Gastroesophageal sphincter (tissue), 4 donors: ENCODE results near the gene CADPS2. TPM values are rescaled to one million over a fixed set of nuclear protein-coding genes. Genes with fewer than 3 reads are reported as not detected.

Experiments used
- ATAC-seq: fragments of 150-250 bp; one replicate; pipeline ENCODE4 v1.9.1; 2016; ENCODE audit warnings: mild to moderate bottlenecking, moderate library complexity
- H3K27ac ChIP-seq, 4 donors: fragments of 200-600 bp; sonication (generic) in 3 of 4; 1 replicate in 3 of 4; 2 replicates in 1 of 4; pipeline ENCODE4 v1.5.1; 2016 to 2019
- H3K27me3 ChIP-seq: fragments of 200-600 bp; sonication (generic); one replicate; pipeline ENCODE4 v1.5.1; 2019
- H3K36me3 ChIP-seq, 2 donors: fragments of 200-600 bp; sonication (generic); one replicate each; pipeline ENCODE4 v1.5.1; 2019; ENCODE audit warnings: control low read depth in 1 of 2
- H3K4me1 ChIP-seq, 3 donors: fragments of 200-600 bp; sonication (generic); 1 replicate in 2 of 3; 2 replicates in 1 of 3; pipeline ENCODE4 v1.5.1; 2016 to 2019; ENCODE audit warnings: control low read depth in 2 of 3
- H3K4me3 ChIP-seq, 2 donors: fragments of 200-600 bp; sonication (generic); one replicate each; pipeline ENCODE4 v1.5.1; 2019; ENCODE audit warnings: mild to moderate bottlenecking in 1 of 2, moderate library complexity in 1 of 2
- H3K9me3 ChIP-seq, 3 donors: fragments of 200-600 bp; sonication (generic); one replicate each; pipeline ENCODE4 v1.5.1; 2017 to 2019; ENCODE audit warnings: control low read depth in 2 of 3
- EP300 ChIP-seq: sonication (generic); formaldehyde crosslinking; IDR thresholded peaks from one replicate; pipeline ENCODE4 v1.6.1; 2017; ENCODE audit warnings: antibody characterized with exemption, mild to moderate bottlenecking
- POLR2A ChIP-seq, 2 donors: fragments of 450-650 bp; IDR thresholded peaks; one replicate each; pipeline ENCODE4 v1.6.1; 2017; ENCODE audit warnings: antibody characterized with exemption in 2 of 2, mild to moderate bottlenecking in 2 of 2, moderate library complexity in 1 of 2
- POLR2AphosphoS5 ChIP-seq: sonication (generic); formaldehyde crosslinking; IDR thresholded peaks from one replicate; pipeline ENCODE4 v1.6.1; 2017; ENCODE audit warnings: antibody characterized with exemption
- WGBS, 2 donors: methylation state at CpG; one replicate each; pipeline ENCODE4 v1.1.5; 2018; ENCODE audit warnings: low coverage in 1 of 2; 5-methylcytosine and 5-hydroxymethylcytosine counted together
- total RNA-seq, 4 donors: library from RNA; depleted of rRNA; stranded (reverse); fragments of >200 nt; gene quantifications; one replicate each; pipeline ENCODE4 v1.1.0, GENCODE V29; 2016
- TF ChIP-seq, protein P1 (sequence below), 4 experiments: fragments of 200-600 bp in 2 of 4; fragments of 450-650 bp in 2 of 4; sonication (generic) in 1 of 4; IDR thresholded peaks; one replicate each; pipeline ENCODE4 v1.5.1; 2017 to 2019; ENCODE audit warnings: antibody characterized with exemption in 4 of 4, mild to moderate bottlenecking in 2 of 4, moderate library complexity in 2 of 4

CADPS2 gene
- total RNA-seq, 4 donors from 2014 or later = 20.3 to 205 (median 138) TPM

DNA sequence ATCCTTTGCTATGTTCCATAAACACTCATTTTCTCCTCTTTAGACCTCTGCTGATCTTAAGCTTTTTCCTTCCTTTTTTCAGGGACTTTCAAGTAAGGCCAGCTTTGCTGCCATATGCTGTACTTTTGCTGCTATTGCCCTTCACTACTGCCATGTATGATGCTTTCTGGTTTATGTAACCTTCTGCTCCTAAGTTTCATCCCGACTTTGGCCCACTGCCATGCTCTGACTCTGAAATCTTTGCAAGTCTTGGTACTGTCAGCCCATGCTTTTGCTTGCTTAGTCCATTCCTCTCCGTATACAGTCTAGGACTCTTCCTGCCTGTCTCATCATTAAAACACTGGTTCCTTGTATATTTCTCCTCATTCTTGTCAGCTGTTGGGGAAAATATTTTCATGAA lies 339.8 kb downstream of the CADPS2 start:
- no peak for ATAC-seq
- no peaks in the 10 kb centered on the region for H3K9me3 ChIP-seq
- no peaks in the 10 kb centered on the region for H3K27me3 ChIP-seq
- peaks cover 0 to 20% (median 0%) of the 10 kb centered on the region in 3 donors for H3K4me1 ChIP-seq
- no peak for TF ChIP-seq EP300
- TF ChIP-seq, protein P1, sequence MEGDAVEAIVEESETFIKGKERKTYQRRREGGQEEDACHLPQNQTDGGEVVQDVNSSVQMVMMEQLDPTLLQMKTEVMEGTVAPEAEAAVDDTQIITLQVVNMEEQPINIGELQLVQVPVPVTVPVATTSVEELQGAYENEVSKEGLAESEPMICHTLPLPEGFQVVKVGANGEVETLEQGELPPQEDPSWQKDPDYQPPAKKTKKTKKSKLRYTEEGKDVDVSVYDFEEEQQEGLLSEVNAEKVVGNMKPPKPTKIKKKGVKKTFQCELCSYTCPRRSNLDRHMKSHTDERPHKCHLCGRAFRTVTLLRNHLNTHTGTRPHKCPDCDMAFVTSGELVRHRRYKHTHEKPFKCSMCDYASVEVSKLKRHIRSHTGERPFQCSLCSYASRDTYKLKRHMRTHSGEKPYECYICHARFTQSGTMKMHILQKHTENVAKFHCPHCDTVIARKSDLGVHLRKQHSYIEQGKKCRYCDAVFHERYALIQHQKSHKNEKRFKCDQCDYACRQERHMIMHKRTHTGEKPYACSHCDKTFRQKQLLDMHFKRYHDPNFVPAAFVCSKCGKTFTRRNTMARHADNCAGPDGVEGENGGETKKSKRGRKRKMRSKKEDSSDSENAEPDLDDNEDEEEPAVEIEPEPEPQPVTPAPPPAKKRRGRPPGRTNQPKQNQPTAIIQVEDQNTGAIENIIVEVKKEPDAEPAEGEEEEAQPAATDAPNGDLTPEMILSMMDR (IDR thresholded peaks at IDR 0.05) = no peak
- TF ChIP-seq POLR2AphosphoS5 = no peak
- TF ChIP-seq POLR2A (IDR thresholded peaks at IDR 0.05) = no peak
- no peak overlapping the region for H3K27ac ChIP-seq
- no peak overlapping the region for H3K4me3 ChIP-seq
- H3K36me3 ChIP-seq = no peaks in the 10 kb centered on the region
- 6 to 31% methylated on average over 2 of the region's 2 CpGs for WGBS, 2 donors

GRCh38 chr7:122544463-122544862 lies 341.8 kb downstream of the CADPS2 start:
- WGBS, 2 donors = 67 to 86% methylated on average over 1 to 2 of the region's 2 CpGs
- Histone ChIP-seq H3K36me3 (no peaks in the 10 kb centered on the region), H3K4me1 (peaks cover 0 to 14% (median 0%) of the 10 kb centered on the region in 3 donors), H3K4me3 (no peak overlapping the region), H3K27me3 (no peaks in the 10 kb centered on the region), H3K9me3 (no peaks in the 10 kb centered on the region), H3K27ac (no peak overlapping the region)
- TF ChIP-seq EP300 (no peak), POLR2AphosphoS5 (no peak), POLR2A (IDR thresholded peaks at IDR 0.05) (no peak)
- TF ChIP-seq, protein P1 (IDR thresholded peaks at IDR 0.05) = no peak
- peak; percentile 46 for ATAC-seq

- no peak for ATAC-seq
- Histone ChIP-seq H3K4me1 (peaks cover 0 to 11% (median 0%) of the 10 kb centered on the region in 3 donors), H3K27ac (no peak overlapping the region), H3K9me3 (no peaks in the 10 kb centered on the region), H3K27me3 (no peaks in the 10 kb centered on the region), H3K36me3 (no peaks in the 10 kb centered on the region), H3K4me3 (no peak overlapping the region)
- TF ChIP-seq, protein P1 (IDR thresholded peaks at IDR 0.05) = no peak
- TF ChIP-seq POLR2AphosphoS5 = no peak
- TF ChIP-seq POLR2A (IDR thresholded peaks at IDR 0.05) = no peak
- no peak for TF ChIP-seq EP300
- 44 to 68% methylated on average over 2 of the region's 2 CpGs for WGBS, 2 donors
These were observed 342.4 kb downstream of the CADPS2 start for GRCh38 chr7:122543891-122544290.

GRCh38 chr7:122543166-122543565 lies 343.1 kb downstream of the CADPS2 start:
- Histone ChIP-seq H3K4me3 (no peak overlapping the region), H3K4me1 (peaks cover 0 to 4% (median 0%) of the 10 kb centered on the region in 3 donors), H3K9me3 (no peaks in the 10 kb centered on the region), H3K27ac (no peak overlapping the region), H3K36me3 (no peaks in the 10 kb centered on the region), H3K27me3 (no peaks in the 10 kb centered on the region)
- ATAC-seq = no peak
- TF ChIP-seq, protein P1 (IDR thresholded peaks at IDR 0.05) = no peak
- no peak for TF ChIP-seq EP300

- H3K27me3 ChIP-seq = no peaks in the 10 kb centered on the region
- no peak overlapping the region for H3K4me3 ChIP-seq
- TF ChIP-seq, protein P1 (IDR thresholded peaks at IDR 0.05) = no peak
- TF ChIP-seq POLR2AphosphoS5 (no peak), EP300 (no peak), POLR2A (IDR thresholded peaks at IDR 0.05) (no peak)
- H3K27ac ChIP-seq = no peak overlapping the region
- H3K4me1 ChIP-seq = no peaks in the 10 kb centered on the region
- 86 to 100% methylated on average over 1 of the region's 1 CpG for WGBS, 2 donors
- no peaks in the 10 kb centered on the region for H3K9me3 ChIP-seq
- ATAC-seq = no peak
- no peaks in the 10 kb centered on the region for H3K36me3 ChIP-seq
These were observed 351.2 kb downstream of the CADPS2 start for GRCh38 chr7:122535086-122535485.
